GM12801 (cell line): Measurements from ENCODE around the gene PRSS35.

Experiments used
- CTCF ChIP-seq: IDR thresholded peaks from one replicate; pipeline ENCODE4 v1.5.1; 2011; ENCODE audit warnings: control low read depth; ENCODE audit not compliant: insufficient read length; ENCODE audit errors: extremely low read depth

Gene PRSS35

GRCh38 chr6:83558975-83559374 lies 46.6 kb downstream of the PRSS35 start:
- no peak for TF ChIP-seq CTCF

- no peak for TF ChIP-seq CTCF
These were observed 62.4 kb downstream of the PRSS35 start for GRCh38 chr6:83574783-83575182.
